Stomach (tissue), 4 donors: ENCODE measurements around the gene COMMD1.

Experiments
- CTCF ChIP-seq, 7 experiments: fragments of 450-650 bp in 4 of 7; fragments of 200-600 bp in 3 of 7; sonication (generic) in 3 of 7; IDR thresholded peaks; one replicate each; pipeline ENCODE4 v1.5.1; 2016 to 2019; ENCODE audit warnings: antibody characterized with exemption in 7 of 7, control low read depth in 2 of 7, mild to moderate bottlenecking in 1 of 7
- POLR2A ChIP-seq, 4 donors: fragments of 450-650 bp; IDR thresholded peaks; one replicate each; pipeline ENCODE4 v1.6.1; 2016; ENCODE audit warnings: antibody characterized with exemption in 4 of 4, control low read depth in 2 of 4, mild to moderate bottlenecking in 1 of 4, moderate library complexity in 1 of 4

GRCh38 chr2:62071126-62071598 is 165.7 kb downstream of the COMMD1 start:
- TF ChIP-seq CTCF (IDR thresholded peaks at IDR 0.05): no peak
- TF ChIP-seq POLR2A (IDR thresholded peaks at IDR 0.05): no peak
